Pancreas (tissue), 10 donors: ENCODE results near the gene MARK1. TPM values are rescaled to one million over a fixed set of nuclear protein-coding genes. Genes with fewer than 3 reads are reported as not detected.

Source experiments
- ATAC-seq, 4 donors: fragments of 200-7000 bp; cut with Tn5 transposase; one replicate each; pipeline versions ENCODE4 v1.8.0 to v1.9.1; 2020; ENCODE audit warnings: mild to moderate bottlenecking in 4 of 4, moderate library complexity in 4 of 4
- DNase-seq, 6 donors: peaks; one replicate each; pipeline ENCODE4 v3.0.0-alpha.2; 2020
- FAIRE-seq: peaks from 2 replicates; lab custom pipeline; 2012; peaks lifted over from hg19 to GRCh38; lab: Jason Lieb, UNC
- H3K27ac ChIP-seq, 4 donors: fragments of 200-600 bp; sonication (generic); 1 replicate in 3 of 4; 2 replicates in 1 of 4; pipeline versions ENCODE4 v1.5.0 to v1.8.0; 2020
- H3K27me3 ChIP-seq, 4 donors: fragments of 200-600 bp; one replicate each; pipeline ENCODE4 v1.8.0; 2021
- H3K36me3 ChIP-seq, 3 donors: fragments of 200-600 bp; sonication (generic) in 1 of 3; one replicate each; pipeline versions ENCODE4 v1.5.0 to v1.8.0; 2020 to 2021
- H3K4me1 ChIP-seq, 3 donors: fragments of 200-600 bp; one replicate each; pipeline ENCODE4 v1.8.0; 2021
- H3K4me3 ChIP-seq, 4 donors: fragments of 200-600 bp; sonication (generic) in 2 of 4; one replicate each; pipeline versions ENCODE4 v1.5.0 to v1.8.0; 2020 to 2021
- H3K9me3 ChIP-seq, 4 donors: fragments of 200-600 bp; one replicate each; pipeline ENCODE4 v1.8.0; 2021
- WGBS, 2 donors: extraction: QIAGEN DNeasy Blood & Tissue Kit; methylation state at CpG; one replicate each; pipeline ENCODE4 v1.1.7; 2013; 5-methylcytosine and 5-hydroxymethylcytosine counted together
- intact Hi-C, 3 donors: fragments of 100-400 bp; cut with DNase I; formaldehyde crosslinking; loops; one replicate each; pipeline versions ENCODE4 v1.11.1 to v1.14.2; 2022
- polyA plus RNA-seq, 2 donors: library from polyadenylated mRNA; stranded (reverse); fragments of 200-250 nt; gene quantifications; one replicate each; pipeline ENCODE4 v1.2.3, GENCODE V29; 2013
- total RNA-seq, 6 donors: library from RNA; stranded (reverse); fragmentation: NEBNext Ultra II Directional in 4 of 6; extraction: Animal tissue kit (Norgen Biotek cat#: 25700) in 4 of 6; gene quantifications; one replicate each; pipeline versions ENCODE4 v1.2.1 to v1.2.4, GENCODE V29; 2021 to 2023
- TF ChIP-seq, protein P1 (sequence below), 4 donors: fragments of 200-600 bp; sonication (generic) in 3 of 4; IDR thresholded peaks; one replicate each; pipeline versions ENCODE4 v1.5.0 to v1.8.0; 2021; ENCODE audit warnings: antibody characterized with exemption in 4 of 4
- donor health status: healthy with polysubstance abuse.
- donor health status: DM: no; HTN: no; CAD: no; lungs with moderate emphysema.
- donor health status: DM: no; HTN: no; CAD: no.
- donor health status: control.
- donor health status: control.
- donor health status: Bipolar disorder and iron deficiency.
- donor health status: DM: yes; HTN: yes; CAD: no.
- donor health status: DM: no; HTN: no; CAD: no.
- donor health status: DM: no; HTN: no; CAD: no.
- donor health status: DM: yes; HTN: yes; CAD: no.

Gene MARK1
- total and polyA plus RNA-seq, 8 donors: 0.84 to 3.5 (median 1.4) TPM

DNA sequence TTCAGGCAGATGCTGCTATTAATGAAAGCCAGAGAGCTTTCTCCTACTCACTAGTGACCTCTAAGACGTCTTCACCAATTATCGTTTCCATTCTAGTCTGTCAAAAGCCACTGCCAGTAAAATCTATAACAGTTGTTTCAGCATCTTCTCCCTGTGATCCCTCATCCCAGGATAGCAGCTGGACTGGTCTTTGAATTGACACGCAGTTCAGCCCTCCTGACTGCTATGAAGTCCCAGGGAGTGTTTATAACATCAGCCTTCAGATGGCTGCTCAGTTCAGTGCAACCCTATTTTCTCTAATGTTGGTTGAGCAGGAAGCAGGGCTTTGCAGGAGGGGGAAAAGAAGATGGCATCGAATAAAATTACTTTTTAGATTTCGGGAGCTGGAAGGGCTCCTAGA lies 23.6 kb upstream of the MARK1 start:
- Histone ChIP-seq H3K9me3 (no peaks in the 10 kb centered on the region), H3K27me3 (no peaks in the 10 kb centered on the region), H3K36me3 (no peaks in the 10 kb centered on the region), H3K27ac (no peak overlapping the region), H3K4me3 (no peak overlapping the region), H3K4me1 (no peaks in the 10 kb centered on the region)
- intact Hi-C loops: no loop called here
- TF ChIP-seq, protein P1, sequence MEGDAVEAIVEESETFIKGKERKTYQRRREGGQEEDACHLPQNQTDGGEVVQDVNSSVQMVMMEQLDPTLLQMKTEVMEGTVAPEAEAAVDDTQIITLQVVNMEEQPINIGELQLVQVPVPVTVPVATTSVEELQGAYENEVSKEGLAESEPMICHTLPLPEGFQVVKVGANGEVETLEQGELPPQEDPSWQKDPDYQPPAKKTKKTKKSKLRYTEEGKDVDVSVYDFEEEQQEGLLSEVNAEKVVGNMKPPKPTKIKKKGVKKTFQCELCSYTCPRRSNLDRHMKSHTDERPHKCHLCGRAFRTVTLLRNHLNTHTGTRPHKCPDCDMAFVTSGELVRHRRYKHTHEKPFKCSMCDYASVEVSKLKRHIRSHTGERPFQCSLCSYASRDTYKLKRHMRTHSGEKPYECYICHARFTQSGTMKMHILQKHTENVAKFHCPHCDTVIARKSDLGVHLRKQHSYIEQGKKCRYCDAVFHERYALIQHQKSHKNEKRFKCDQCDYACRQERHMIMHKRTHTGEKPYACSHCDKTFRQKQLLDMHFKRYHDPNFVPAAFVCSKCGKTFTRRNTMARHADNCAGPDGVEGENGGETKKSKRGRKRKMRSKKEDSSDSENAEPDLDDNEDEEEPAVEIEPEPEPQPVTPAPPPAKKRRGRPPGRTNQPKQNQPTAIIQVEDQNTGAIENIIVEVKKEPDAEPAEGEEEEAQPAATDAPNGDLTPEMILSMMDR (IDR thresholded peaks at IDR 0.05): no peak
- ATAC-seq (no peak), DNase-seq (no peak), FAIRE-seq (no peak)
- 66 to 69% methylated on average over 5 of the region's 5 CpGs for WGBS, 2 donors

DNA sequence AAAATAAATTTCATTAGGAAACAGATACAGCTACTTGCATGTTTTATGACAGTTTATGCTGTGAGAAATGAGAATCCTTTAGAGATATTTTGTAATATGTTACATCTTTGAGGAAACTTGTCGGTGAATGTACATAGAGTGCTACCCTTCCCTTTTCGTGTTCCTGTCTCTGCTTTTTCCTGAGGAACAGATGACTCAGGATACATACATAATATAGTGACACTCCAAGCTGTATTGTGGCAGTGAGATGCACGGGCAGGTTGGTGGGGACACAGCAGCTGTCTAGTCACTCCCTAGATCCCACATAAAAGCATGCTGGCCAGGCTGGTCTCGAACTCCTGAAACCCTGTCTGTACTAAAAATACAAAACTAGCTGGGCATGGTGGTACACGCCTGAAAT lies 20.9 kb upstream of the MARK1 start:
- intact Hi-C loops: no loop called here
- DNase-seq (no peak), ATAC-seq (no peak), FAIRE-seq (no peak)
- H3K36me3 ChIP-seq: no peaks in the 10 kb centered on the region
- TF ChIP-seq, protein P1 (IDR thresholded peaks at IDR 0.05): no peak
- H3K4me1 ChIP-seq: no peaks in the 10 kb centered on the region
- H3K9me3 ChIP-seq: no peaks in the 10 kb centered on the region
- H3K27ac ChIP-seq: no peak overlapping the region
- 67 to 75% methylated on average over 5 of the region's 5 CpGs for WGBS, 2 donors
- H3K4me3 ChIP-seq: no peak overlapping the region
- H3K27me3 ChIP-seq: no peaks in the 10 kb centered on the region

DNA sequence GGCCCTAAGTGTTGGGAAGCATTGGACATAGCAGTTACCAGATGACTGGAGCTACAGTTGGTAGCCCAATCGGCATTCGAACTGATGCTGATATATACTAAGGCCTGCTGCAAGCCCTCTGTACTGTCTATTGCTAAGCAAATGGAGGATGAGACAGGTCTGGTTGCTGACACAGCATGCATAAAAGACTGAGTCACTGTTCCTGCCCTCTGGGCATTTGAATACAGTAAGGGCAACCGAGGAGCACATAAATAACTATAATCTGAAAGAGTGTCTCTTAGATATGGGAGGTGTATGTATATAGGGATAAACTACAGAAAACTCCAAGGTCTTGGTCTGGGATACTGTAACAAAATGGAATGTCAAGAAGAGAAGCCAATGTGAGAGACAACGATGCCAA lies 16.8 kb upstream of the MARK1 start:
- Histone ChIP-seq H3K4me3 (no peak overlapping the region), H3K4me1 (no peaks in the 10 kb centered on the region), H3K9me3 (no peaks in the 10 kb centered on the region), H3K36me3 (no peaks in the 10 kb centered on the region), H3K27me3 (no peaks in the 10 kb centered on the region), H3K27ac (no peak overlapping the region)
- no peak for ATAC-seq
- 87 to 92% methylated on average over 4 of the region's 4 CpGs for WGBS, 2 donors
- no peak for DNase-seq
- FAIRE-seq: no peak
- TF ChIP-seq, protein P1 (IDR thresholded peaks at IDR 0.05): no peak
- intact Hi-C loops: no loop called here

DNA sequence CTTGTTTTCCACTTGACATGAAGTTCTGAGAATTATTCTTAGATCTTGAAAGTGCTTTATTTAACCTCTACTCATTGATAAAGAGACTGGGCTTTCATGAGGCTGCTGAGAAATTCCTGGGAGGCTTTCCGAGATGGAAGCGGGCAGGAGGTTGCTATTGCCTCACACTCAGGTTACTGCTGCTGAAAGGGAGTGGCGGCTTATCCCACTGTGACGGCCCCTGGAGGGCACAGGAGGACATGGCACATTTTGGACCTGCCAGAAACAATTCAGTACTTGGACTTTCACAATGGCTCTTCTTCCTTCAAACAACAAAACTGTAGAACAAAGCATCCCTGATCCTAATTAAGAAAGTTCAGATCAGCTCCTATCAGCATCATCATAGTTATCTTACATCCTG lies 16.2 kb upstream of the MARK1 start:
- FAIRE-seq (no peak), DNase-seq (no peak), ATAC-seq (no peak)
- H3K27me3 ChIP-seq: no peaks in the 10 kb centered on the region
- H3K4me1 ChIP-seq: no peaks in the 10 kb centered on the region
- no peaks in the 10 kb centered on the region for H3K36me3 ChIP-seq
- H3K27ac ChIP-seq: no peak overlapping the region
- WGBS, 2 donors: 53 to 65% methylated on average over 4 of the region's 4 CpGs
- intact Hi-C loops: no loop called here
- H3K9me3 ChIP-seq: no peaks in the 10 kb centered on the region
- no peak overlapping the region for H3K4me3 ChIP-seq
- TF ChIP-seq, protein P1 (IDR thresholded peaks at IDR 0.05): no peak

DNA sequence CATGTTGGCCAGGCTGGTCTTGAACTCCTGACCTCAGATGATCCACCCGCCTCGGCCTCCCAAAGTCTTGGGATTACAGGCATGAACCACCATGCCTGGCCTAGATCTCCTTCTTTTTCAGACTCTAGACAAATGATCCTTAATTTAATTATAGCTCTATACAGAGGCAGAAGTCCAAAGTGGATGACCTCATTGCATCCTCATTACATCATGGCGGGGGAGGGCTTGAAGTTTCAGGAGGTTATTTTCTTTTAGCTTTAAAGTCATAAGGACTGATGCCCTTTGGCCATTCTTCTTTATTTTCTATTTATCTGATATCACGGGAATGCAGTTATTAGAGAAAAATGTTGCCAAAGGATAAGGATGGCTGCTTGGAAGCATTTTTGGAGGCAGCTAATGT lies 14.1 kb upstream of the MARK1 start:
- Histone ChIP-seq H3K4me3 (no peak overlapping the region), H3K4me1 (no peaks in the 10 kb centered on the region), H3K36me3 (no peaks in the 10 kb centered on the region), H3K27ac (no peak overlapping the region), H3K9me3 (no peaks in the 10 kb centered on the region), H3K27me3 (no peaks in the 10 kb centered on the region)
- TF ChIP-seq, protein P1 (IDR thresholded peaks at IDR 0.05): no peak
- 77 to 86% methylated on average over 4 of the region's 4 CpGs for WGBS, 2 donors
- no peak for FAIRE-seq
- no peak for DNase-seq
- intact Hi-C loops: no loop called here
- ATAC-seq: no peak
